DMS53 treated with DMSO at 0.1 percent for 48 hours (cell line): Measurements from ENCODE around the gene CTCFL.
"Not testable (repeated sequence)": the region's sequence is repeated elsewhere in the genome, so short reads cannot be mapped to it uniquely, and the experiment has no call there.

Experiments
- DNase-seq: peaks from one replicate; lab custom pipeline; 2025; ENCODE audit not compliant: unreplicated experiment; lab: John Stamatoyannopoulos, UW

The CTCFL gene

GRCh38 chr20:57536771-57537724, 12.1 kb upstream of the CTCFL start:
- DNase-seq = no peak

GRCh38 chr20:57536120-57536708, 11.3 kb upstream of the CTCFL start:
- DNase-seq = no peak

- no peak for DNase-seq
Measured at GRCh38 chr20:57535297-57535696, 10.4 kb upstream of the CTCFL start.

GRCh38 chr20:57532104-57532503, 7.2 kb upstream of the CTCFL start:
- no peak for DNase-seq

GRCh38 chr20:57530327-57530981, 5.5 kb upstream of the CTCFL start:
- no peak for DNase-seq

- DNase-seq = no peak
Measured at GRCh38 chr20:57529810-57530209, 4.9 kb upstream of the CTCFL start.

GRCh38 chr20:57529160-57529585, 4.2 kb upstream of the CTCFL start:
- no peak for DNase-seq

GRCh38 chr20:57528148-57528547, 3.2 kb upstream of the CTCFL start:
- DNase-seq = no peak

GRCh38 chr20:57527728-57528127, 2.8 kb upstream of the CTCFL start:
- DNase-seq = no peak

GRCh38 chr20:57526885-57527460, 2.0 kb upstream of the CTCFL start:
- DNase-seq = no peak

- no peak for DNase-seq
Measured at GRCh38 chr20:57526087-57526884, 1.3 kb upstream of the CTCFL start.

- no peak for DNase-seq
Measured at GRCh38 chr20:57525328-57526086, 567 bp upstream of the CTCFL start.

GRCh38 chr20:57523782-57524181, 1.2 kb downstream of the CTCFL start:
- no peak for DNase-seq

- DNase-seq = no peak
Measured at GRCh38 chr20:57522380-57523140, 2.4 kb downstream of the CTCFL start.

GRCh38 chr20:57517904-57518303, 7.0 kb downstream of the CTCFL start:
- no peak for DNase-seq

GRCh38 chr20:57514273-57514751, 10.6 kb downstream of the CTCFL start:
- peak; percentile 16 for DNase-seq

GRCh38 chr20:57513199-57513598, 11.7 kb downstream of the CTCFL start:
- no peak for DNase-seq

- DNase-seq = no peak
Measured at GRCh38 chr20:57512432-57512831, 12.5 kb downstream of the CTCFL start.

- DNase-seq = not testable (repeated sequence)
Measured at GRCh38 chr20:57511709-57512108, 13.2 kb downstream of the CTCFL start.
